ENCODE data around the gene CHD6.
A peak's percentile ranks its signal among the peaks of the same experiment; 100 is the strongest.

The CHD6 gene

GRCh38 chr20:41457173-41457857 is 160.9 kb downstream of the CHD6 start:
- no peak for DNase-seq

GRCh38 chr20:41456351-41456750 is 161.8 kb downstream of the CHD6 start:
- DNase-seq, result no peak

GRCh38 chr20:41454250-41454649 is 163.9 kb downstream of the CHD6 start:
- DNase-seq, result no peak

DNA sequence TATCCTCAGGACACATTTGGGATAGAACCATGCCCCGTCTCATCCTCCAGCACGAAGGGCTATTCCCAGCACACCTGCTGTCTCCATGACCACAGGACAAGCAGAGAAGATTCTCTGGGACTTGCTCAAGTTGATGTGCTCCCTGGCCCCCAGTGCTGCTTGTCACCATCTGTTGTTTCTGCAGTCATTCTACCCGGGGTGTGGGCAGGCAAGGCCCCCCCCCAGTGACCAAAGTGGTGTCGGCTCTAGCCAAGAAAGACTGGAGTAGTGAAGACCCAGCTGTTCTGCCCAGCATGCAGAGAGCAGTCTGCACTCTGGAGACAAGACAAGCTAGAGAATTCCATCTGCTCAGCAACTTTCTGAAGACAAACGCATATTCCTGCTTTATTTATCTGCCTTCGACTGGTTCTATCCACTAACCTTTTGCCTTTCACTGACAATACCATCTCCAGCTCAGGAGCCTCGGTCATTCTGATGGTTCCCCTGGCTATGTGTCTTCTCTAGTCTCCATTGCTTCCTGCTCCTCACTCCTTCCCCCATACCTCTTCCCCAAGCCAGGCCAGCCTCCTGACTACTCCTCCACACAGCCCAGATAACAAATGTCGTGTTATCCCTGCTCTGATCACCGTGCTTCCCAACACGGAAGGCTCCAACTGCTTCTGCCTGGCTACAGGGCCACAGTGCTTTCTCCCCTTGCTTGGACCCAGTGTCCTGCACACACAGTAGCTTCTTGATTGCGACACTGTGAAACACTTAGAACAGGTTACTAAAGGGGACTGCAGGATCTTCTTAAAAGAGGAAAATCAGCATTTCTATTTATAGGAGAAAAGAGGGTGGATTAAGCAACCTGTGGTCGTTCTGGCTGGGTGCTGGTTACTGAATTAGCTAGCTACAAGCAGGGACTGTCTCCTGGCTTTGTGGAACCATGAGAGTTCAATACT is 164.9 kb downstream of the CHD6 start:
- no peak for DNase-seq

DNA sequence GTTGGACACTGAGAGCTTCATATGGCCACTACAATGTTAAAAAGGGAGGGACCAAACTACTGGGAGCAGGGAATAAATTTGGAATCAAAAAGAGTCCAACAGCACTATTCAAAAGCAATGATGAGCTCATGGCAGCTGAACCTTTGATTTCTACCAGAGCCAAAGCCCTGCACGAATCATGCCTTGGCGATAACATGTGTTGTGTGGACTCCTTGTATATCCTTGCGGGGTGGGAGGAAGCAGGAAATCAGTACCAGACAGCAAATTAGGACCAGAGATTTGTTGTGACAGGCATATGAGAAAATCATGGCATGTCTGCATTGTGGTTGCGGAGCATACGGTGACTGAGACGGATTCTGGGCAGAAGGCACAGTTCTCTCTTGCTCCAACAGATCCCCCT is 166.0 kb downstream of the CHD6 start:
- DNase-seq, result no peak

- DNase-seq, result no peak
Measured at GRCh38 chr20:41447006-41447405, 171.2 kb downstream of the CHD6 start.

DNA sequence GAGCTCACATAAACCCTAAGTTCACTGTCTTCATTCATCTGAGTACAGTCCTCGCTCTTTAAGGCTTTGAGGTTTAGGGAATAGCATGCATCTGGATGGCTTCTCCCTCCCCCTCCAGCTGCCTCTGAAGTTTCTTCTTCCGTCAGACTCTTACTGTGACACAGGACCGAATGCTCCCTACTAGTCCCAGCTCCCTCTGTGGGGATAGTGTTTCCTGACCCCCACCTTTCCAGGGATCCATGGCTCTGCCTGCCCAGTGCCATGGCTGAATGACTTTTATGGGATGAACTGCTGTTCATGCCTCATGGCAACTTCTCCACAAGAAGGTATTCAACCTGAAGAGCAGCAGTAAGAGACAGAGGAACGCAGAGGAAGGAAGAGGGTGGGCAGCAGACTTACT is 171.7 kb downstream of the CHD6 start:
- DNase-seq, result peak; percentile 75

DNA sequence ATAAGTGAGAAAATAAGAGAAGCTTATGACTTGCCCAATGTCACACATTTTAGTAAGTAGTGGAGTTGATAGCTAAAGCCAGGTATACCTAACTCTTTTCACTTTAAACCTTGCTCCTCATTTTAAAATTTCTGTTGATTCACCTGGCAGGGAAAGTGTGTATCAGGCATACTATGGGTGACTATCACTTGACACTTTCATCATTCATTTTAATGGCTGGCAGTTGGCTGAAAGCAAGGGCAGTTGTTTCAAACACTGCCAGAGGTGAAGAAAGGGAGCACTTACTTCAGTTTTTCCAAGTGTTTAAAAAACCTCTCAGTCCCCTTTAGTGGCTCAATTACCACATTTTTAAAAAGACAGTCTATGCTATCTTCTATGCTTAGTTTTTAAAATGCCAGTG is 173.4 kb downstream of the CHD6 start:
- DNase-seq, result no peak

GRCh38 chr20:41443691-41444090 is 174.5 kb downstream of the CHD6 start:
- no peak for DNase-seq

- no peak for DNase-seq
Measured at GRCh38 chr20:41440882-41441281, 177.3 kb downstream of the CHD6 start.

DNA sequence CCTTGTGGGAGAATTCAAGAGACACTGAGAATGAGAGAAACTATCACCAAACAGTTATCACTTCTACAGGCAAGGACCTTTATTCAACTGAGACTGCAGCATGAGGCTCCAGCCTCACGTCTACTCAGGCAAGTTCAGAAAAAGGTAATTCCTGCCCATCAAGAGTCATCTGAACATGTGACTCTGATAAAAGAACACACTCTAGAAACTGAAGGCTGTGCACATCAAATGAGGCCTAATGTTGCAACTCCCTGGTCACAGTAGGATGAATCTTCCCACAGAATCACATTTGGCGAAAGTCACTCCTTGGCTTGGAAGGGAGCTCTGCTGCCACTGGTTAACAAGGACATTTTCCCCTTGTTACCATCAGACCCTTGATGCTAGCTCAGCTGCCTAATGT is 180.3 kb downstream of the CHD6 start:
- no peak for DNase-seq

DNA sequence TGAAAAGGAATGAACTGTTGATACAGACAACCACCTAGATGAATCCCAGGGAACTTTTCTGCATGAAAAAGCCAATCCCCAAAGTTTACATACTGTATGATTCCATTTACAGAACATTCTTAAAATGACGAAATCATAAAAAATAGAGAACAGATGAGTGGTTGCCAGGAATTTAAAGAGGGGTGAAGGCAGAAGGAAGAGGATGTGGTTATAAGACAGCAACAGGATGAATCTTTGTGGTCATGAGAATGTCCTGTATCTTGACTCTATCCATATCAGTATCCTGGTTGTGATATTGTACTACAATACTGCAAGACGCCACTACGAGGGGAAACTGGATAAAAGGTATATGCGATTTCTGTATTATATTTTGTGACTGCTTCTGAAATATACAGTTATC is 181.5 kb downstream of the CHD6 start:
- DNase-seq, result no peak

DNA sequence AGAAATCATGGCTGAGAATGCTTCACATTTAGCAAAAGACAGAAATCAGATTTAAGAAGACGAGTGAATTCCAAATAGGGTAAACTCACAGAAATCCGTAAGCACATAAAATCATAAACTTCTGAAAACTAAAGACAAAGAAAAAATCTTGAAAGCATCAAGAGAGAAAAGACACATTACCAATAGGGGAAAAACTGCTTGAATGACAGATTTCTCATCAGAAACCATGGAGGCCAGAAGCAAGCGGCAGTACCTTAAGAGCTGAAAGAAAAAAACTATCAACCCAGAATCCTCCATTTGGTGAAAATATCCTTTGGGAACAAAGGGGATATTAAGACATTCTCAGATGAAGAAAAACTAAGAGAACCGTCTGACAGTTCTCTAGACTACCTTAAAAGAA is 185.0 kb downstream of the CHD6 start:
- no peak for DNase-seq

GRCh38 chr20:41432746-41433145 is 185.4 kb downstream of the CHD6 start:
- no peak for DNase-seq

- DNase-seq, result no peak
Measured at GRCh38 chr20:41428285-41428684, 189.9 kb downstream of the CHD6 start.

GRCh38 chr20:41427833-41428232 is 190.3 kb downstream of the CHD6 start:
- DNase-seq, result no peak

GRCh38 chr20:41426976-41427375 is 191.2 kb downstream of the CHD6 start:
- no peak for DNase-seq

GRCh38 chr20:41426086-41426830 is 191.9 kb downstream of the CHD6 start:
- no peak for DNase-seq

- no peak for DNase-seq
Measured at GRCh38 chr20:41425180-41425884, 192.8 kb downstream of the CHD6 start.

GRCh38 chr20:41424546-41424945 is 193.6 kb downstream of the CHD6 start:
- no peak for DNase-seq

- DNase-seq, result no peak
Measured at GRCh38 chr20:41424011-41424410, 194.2 kb downstream of the CHD6 start.

- no peak for DNase-seq
Measured at GRCh38 chr20:41422953-41423352, 195.2 kb downstream of the CHD6 start.

DNA sequence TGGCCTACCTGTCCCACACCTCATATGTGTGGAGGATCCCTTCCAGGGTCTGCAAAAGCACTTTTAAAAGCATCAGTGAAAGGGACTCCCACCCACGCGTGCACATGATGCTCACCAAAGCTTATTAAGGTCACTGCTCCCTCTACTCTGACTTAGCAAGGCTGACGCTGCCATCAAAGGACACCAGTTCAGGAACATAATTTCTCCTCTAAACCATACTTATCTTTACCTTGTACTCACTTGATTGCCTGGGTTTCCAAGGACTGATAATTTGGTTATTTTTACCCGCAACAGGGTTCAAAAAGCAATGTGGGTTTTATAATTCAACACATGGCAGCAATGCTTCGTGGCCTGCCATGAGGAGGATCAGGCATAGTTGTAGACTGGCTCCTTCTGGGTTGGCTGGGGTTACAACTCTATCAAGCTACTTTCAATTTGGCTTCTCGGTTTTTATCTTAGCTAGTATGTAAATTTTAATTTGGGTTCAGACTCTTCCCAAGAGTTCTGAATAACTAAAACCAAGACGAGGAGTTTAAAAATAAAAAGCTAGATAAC is 199.4 kb downstream of the CHD6 start:
- DNase-seq, result no peak
